ENCODE measurements around the gene ELF1.

GRCh38 chr13:40928980-40929379 lies 90.1 kb downstream of the ELF1 start:
- TF ChIP-seq, protein P1, sequence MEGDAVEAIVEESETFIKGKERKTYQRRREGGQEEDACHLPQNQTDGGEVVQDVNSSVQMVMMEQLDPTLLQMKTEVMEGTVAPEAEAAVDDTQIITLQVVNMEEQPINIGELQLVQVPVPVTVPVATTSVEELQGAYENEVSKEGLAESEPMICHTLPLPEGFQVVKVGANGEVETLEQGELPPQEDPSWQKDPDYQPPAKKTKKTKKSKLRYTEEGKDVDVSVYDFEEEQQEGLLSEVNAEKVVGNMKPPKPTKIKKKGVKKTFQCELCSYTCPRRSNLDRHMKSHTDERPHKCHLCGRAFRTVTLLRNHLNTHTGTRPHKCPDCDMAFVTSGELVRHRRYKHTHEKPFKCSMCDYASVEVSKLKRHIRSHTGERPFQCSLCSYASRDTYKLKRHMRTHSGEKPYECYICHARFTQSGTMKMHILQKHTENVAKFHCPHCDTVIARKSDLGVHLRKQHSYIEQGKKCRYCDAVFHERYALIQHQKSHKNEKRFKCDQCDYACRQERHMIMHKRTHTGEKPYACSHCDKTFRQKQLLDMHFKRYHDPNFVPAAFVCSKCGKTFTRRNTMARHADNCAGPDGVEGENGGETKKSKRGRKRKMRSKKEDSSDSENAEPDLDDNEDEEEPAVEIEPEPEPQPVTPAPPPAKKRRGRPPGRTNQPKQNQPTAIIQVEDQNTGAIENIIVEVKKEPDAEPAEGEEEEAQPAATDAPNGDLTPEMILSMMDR (IDR thresholded peaks at IDR 0.05; ENCODE audit: low read length) = no peak
- TF ChIP-seq EZH2 (IDR thresholded peaks at IDR 0.05; ENCODE audit: borderline replicate concordance, low read length) = no peak

All from OCI-LY1 (cell line).